Loucy (cell line): ENCODE results near the gene DCUN1D3.

Experiments used
- H2AFZ ChIP-seq: fragments of 200-600 bp; sonication (generic); 2 replicates; pipeline ENCODE4 v1.6.0; 2016; ENCODE audit warnings: antibody characterized with exemption, mild to moderate bottlenecking, low read length, moderate library complexity
- H3F3A ChIP-seq: fragments of 200-600 bp; 2 replicates; pipeline ENCODE4 v1.6.0; 2016; ENCODE audit warnings: antibody characterized with exemption, low read depth, mild to moderate bottlenecking
- H3K27me3 ChIP-seq: fragments of 200-600 bp; sonication (generic); 2 replicates; pipeline ENCODE4 v1.6.1; 2014; ENCODE audit warnings: low read length, mild to moderate bottlenecking; ENCODE audit not compliant: insufficient read depth, poor library complexity, severe bottlenecking
- H3K36me3 ChIP-seq: fragments of 200-600 bp; sonication (generic); 2 replicates; pipeline ENCODE4 v1.6.1; 2016; ENCODE audit warnings: low read length; ENCODE audit not compliant: insufficient read depth
- H3K4me1 ChIP-seq: fragments of 200-600 bp; sonication (generic); 2 replicates; pipeline ENCODE4 v1.5.1; 2014; ENCODE audit warnings: low read length, mild to moderate bottlenecking; ENCODE audit not compliant: insufficient read depth, poor library complexity, severe bottlenecking
- H3K4me2 ChIP-seq: fragments of 200-600 bp; sonication (generic); 2 replicates; pipeline ENCODE4 v1.6.0; 2014; ENCODE audit warnings: antibody characterized with exemption, low read length, low read depth, mild to moderate bottlenecking; ENCODE audit not compliant: poor library complexity, severe bottlenecking
- H3K4me3 ChIP-seq: fragments of 200-600 bp; sonication (generic); 2 replicates; pipeline ENCODE4 v1.5.1; 2014; ENCODE audit warnings: low read length, mild to moderate bottlenecking, mixed read lengths; ENCODE audit not compliant: poor library complexity, severe bottlenecking
- H3K79me2 ChIP-seq: fragments of 200-600 bp; sonication (generic); 2 replicates; pipeline ENCODE4 v1.6.1; 2014; ENCODE audit warnings: low read length; ENCODE audit not compliant: insufficient read depth
- H3K9ac ChIP-seq: fragments of 200-600 bp; sonication (generic); 2 replicates; pipeline ENCODE4 v1.6.0; 2014; ENCODE audit warnings: mild to moderate bottlenecking, low read depth, low read length, moderate library complexity; ENCODE audit not compliant: poor library complexity, severe bottlenecking
- H3K9me2 ChIP-seq: fragments of 200-600 bp; sonication (generic); replicated peaks from 2 replicates; pipeline ENCODE4 v1.6.1; 2016; ENCODE audit warnings: low read depth, low read length, mixed read lengths
- H3K9me3 ChIP-seq: fragments of 200-600 bp; sonication (generic); 2 replicates; pipeline ENCODE4 v1.6.1; 2014; ENCODE audit warnings: mild to moderate bottlenecking, antibody characterized with exemption, low read length, low read depth; ENCODE audit not compliant: insufficient read depth
- H4K20me1 ChIP-seq: fragments of 200-600 bp; sonication (generic); 2 replicates; pipeline ENCODE4 v1.6.0; 2014; ENCODE audit warnings: antibody characterized with exemption, low read length, mild to moderate bottlenecking; ENCODE audit not compliant: insufficient read depth, poor library complexity, severe bottlenecking
- EZH2phosphoT487 ChIP-seq: fragments of 200-600 bp; IDR thresholded peaks from 2 replicates; pipeline ENCODE4 v1.6.1; 2018; ENCODE audit warnings: antibody characterized with exemption, mild to moderate bottlenecking, moderate library complexity, borderline replicate concordance
- TF ChIP-seq, protein P1 (sequence below): fragments of 200-600 bp; sonication (generic); conservative IDR thresholded peaks from 2 replicates; pipeline ENCODE4 v1.5.1; 2014; ENCODE audit warnings: mild to moderate bottlenecking, antibody characterized with exemption, low read length

Gene DCUN1D3

DNA sequence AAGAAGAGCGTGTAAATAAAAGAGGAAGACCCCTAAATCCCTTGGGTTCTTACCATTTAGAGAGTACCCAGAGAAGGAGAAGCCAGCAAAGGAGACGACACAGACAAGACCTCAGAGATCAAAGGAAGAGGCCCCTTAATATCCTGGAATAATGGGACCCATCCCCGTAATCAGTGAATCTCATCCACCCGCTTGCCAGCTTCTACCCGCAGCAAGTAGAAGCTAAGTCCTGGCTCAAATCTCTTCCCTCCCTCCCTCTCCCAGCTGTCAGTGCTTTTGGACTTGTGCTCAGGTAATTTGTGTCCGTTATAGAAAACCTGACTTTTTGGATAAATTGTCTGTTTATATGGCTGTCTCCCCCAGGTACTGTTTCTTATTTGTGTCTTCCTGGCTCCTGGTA lies 2.3 kb upstream of the DCUN1D3 start:
- Histone ChIP-seq H2AFZ (no peak overlapping the region), H3K9ac (peak overlapping the region; percentile 88), H3K4me2 (peak overlapping the region; percentile 73), H3K27me3 (no peaks in the 10 kb centered on the region), H4K20me1 (peaks cover 27% of the 10 kb centered on the region), H3K4me3 (peak overlapping the region; percentile 86), H3F3A (peaks cover 6% of the 10 kb centered on the region; the same call in 1 of the 2 replicates), H3K36me3 (no peaks in the 10 kb centered on the region), H3K4me1 (peaks cover 63% of the 10 kb centered on the region), H3K79me2 (peaks cover 56% of the 10 kb centered on the region), H3K9me3 (no peaks in the 10 kb centered on the region), H3K9me2 (no peaks in the 10 kb centered on the region)
- TF ChIP-seq EZH2phosphoT487: no peak
- TF ChIP-seq, protein P1, sequence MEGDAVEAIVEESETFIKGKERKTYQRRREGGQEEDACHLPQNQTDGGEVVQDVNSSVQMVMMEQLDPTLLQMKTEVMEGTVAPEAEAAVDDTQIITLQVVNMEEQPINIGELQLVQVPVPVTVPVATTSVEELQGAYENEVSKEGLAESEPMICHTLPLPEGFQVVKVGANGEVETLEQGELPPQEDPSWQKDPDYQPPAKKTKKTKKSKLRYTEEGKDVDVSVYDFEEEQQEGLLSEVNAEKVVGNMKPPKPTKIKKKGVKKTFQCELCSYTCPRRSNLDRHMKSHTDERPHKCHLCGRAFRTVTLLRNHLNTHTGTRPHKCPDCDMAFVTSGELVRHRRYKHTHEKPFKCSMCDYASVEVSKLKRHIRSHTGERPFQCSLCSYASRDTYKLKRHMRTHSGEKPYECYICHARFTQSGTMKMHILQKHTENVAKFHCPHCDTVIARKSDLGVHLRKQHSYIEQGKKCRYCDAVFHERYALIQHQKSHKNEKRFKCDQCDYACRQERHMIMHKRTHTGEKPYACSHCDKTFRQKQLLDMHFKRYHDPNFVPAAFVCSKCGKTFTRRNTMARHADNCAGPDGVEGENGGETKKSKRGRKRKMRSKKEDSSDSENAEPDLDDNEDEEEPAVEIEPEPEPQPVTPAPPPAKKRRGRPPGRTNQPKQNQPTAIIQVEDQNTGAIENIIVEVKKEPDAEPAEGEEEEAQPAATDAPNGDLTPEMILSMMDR: no peak

GRCh38 chr16:20901436-20902112 lies 1.4 kb upstream of the DCUN1D3 start:
- peaks cover 33% of the 10 kb centered on the region for H4K20me1 ChIP-seq
- H3F3A ChIP-seq: peaks cover 6% of the 10 kb centered on the region; the same call in 1 of the 2 replicates
- peaks cover 65% of the 10 kb centered on the region for H3K79me2 ChIP-seq
- H3K4me1 ChIP-seq: peaks cover 71% of the 10 kb centered on the region
- peak overlapping the region; percentile 86 for H3K4me3 ChIP-seq
- peak overlapping the region; percentile 88 for H3K9ac ChIP-seq
- peak overlapping the region; percentile 90; the same call in 1 of the 2 replicates for H2AFZ ChIP-seq
- H3K4me2 ChIP-seq: peak overlapping the region; percentile 73
- no peaks in the 10 kb centered on the region for H3K27me3 ChIP-seq
- no peaks in the 10 kb centered on the region for H3K36me3 ChIP-seq
- TF ChIP-seq EZH2phosphoT487: no peak
- TF ChIP-seq, protein P1: no peak
- H3K9me2 ChIP-seq: no peaks in the 10 kb centered on the region
- no peaks in the 10 kb centered on the region for H3K9me3 ChIP-seq

DNA sequence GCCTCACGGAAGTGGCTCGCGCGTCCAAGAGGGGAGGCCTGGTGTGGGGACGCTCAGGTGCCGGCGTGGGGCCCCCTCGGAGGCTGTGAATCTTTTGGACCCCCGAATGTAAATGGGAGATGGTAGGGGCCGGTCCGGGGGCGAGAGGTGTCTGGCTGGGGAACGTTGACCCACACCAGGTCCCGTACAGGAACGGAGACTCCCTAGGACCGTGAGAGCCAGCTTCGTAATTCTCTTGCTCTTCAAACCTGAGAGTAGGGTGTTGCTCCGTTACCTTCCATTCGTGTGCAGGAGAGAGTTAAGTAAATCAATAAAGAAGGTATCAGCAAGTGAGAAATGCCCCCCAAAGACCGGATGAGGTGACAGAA lies 894 bp upstream of the DCUN1D3 start:
- H3K9ac ChIP-seq: peak overlapping the region; percentile 88
- H3K4me1 ChIP-seq: peaks cover 74% of the 10 kb centered on the region
- H3K36me3 ChIP-seq: no peaks in the 10 kb centered on the region
- H4K20me1 ChIP-seq: peaks cover 36% of the 10 kb centered on the region
- peaks cover 70% of the 10 kb centered on the region for H3K79me2 ChIP-seq
- H3K4me3 ChIP-seq: peak overlapping the region; percentile 86
- H3K9me3 ChIP-seq: no peaks in the 10 kb centered on the region
- H3K9me2 ChIP-seq: no peaks in the 10 kb centered on the region
- peak overlapping the region; percentile 90 for H2AFZ ChIP-seq
- no peak for TF ChIP-seq EZH2phosphoT487
- TF ChIP-seq, protein P1: no peak
- peak overlapping the region; percentile 73 for H3K4me2 ChIP-seq
- peaks cover 6% of the 10 kb centered on the region; the same call in 1 of the 2 replicates for H3F3A ChIP-seq
- no peaks in the 10 kb centered on the region for H3K27me3 ChIP-seq
